GM12878 (cell line): ENCODE results near the gene SLMAP.

Experiments
- CEBPB ChIP-seq, 2 experiments: fragments of 150-350 bp in 1 of 2; IDR thresholded peaks; 2 replicates each; pipeline ENCODE4 v1.6.1; 2012 to 2014; ENCODE audit warnings: low read depth in 2 of 2, low read length in 2 of 2, borderline replicate concordance in 1 of 2, inconsistent platforms in 1 of 2
- CTCF ChIP-seq, 3 experiments: IDR thresholded peaks in 2 of 3; conservative IDR thresholded peaks in 1 of 3; 2 replicates each; pipeline ENCODE4 v1.5.1; 2011; ENCODE audit warnings: low read depth in 3 of 3, low read length in 3 of 3, mild to moderate bottlenecking in 3 of 3, control low read depth in 2 of 3, moderate library complexity in 2 of 3, inconsistent platforms in 1 of 3, mixed read lengths in 1 of 3; ENCODE audit not compliant: control insufficient read depth in 2 of 3, insufficient read depth in 1 of 3; ENCODE audit errors: extremely low read depth in 1 of 3
- EZH2 ChIP-seq: IDR thresholded peaks from 2 replicates; pipeline ENCODE4 v1.6.1; 2012; ENCODE audit warnings: low read depth, mild to moderate bottlenecking, control low read depth, inconsistent platforms, low read length, borderline replicate concordance; ENCODE audit not compliant: control insufficient read depth
- JUND ChIP-seq: IDR thresholded peaks from 2 replicates; pipeline ENCODE4 v1.6.1; 2012; ENCODE audit warnings: low read depth, mild to moderate bottlenecking, low read length, improper control_type of control experiment, moderate library complexity
- ZNF274 ChIP-seq: IDR thresholded peaks from one replicate; pipeline ENCODE4 v1.8.0; 2011; ENCODE audit not compliant: insufficient read length, insufficient read depth

DNA sequence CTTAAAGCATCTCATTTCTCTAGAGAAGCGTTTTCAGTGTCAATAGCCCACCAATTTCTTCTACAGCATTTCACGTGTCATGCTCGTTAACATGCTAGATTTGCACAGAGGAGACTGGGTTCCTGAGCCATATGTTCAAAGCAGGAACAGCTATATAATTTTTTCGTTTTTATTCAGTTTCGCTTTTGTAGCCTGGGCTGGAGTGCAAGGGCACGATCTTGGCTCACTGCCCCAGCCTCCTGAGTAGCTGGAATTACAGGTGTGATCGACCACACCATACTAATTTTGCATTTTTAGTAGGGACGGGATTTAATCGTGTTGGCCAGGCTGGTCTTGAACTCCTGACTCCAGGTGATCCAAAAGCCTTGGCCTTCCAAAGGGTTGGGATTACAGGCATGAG lies 6.6 kb upstream of the SLMAP start:
- TF ChIP-seq CTCF (IDR thresholded peaks at IDR 0.05 in 2 of 3, conservative IDR thresholded peaks at IDR 0.05 in 1 of 3; ENCODE audit: control insufficient read depth in 2 of 3, extremely low read depth in 1 of 3, insufficient read depth in 1 of 3, low read depth in 3 of 3, low read length in 3 of 3) = no peak
- no peak for TF ChIP-seq ZNF274
- no peak for TF ChIP-seq JUND
- no peak for TF ChIP-seq EZH2
- no peak for TF ChIP-seq CEBPB (IDR thresholded peaks at IDR 0.05; ENCODE audit: borderline replicate concordance in 1 of 2, low read depth in 2 of 2, low read length in 2 of 2)
